ENCODE data around the gene STAMBP.
A peak's percentile ranks its signal among the peaks of the same experiment; 100 is the strongest.

Gene STAMBP

DNA sequence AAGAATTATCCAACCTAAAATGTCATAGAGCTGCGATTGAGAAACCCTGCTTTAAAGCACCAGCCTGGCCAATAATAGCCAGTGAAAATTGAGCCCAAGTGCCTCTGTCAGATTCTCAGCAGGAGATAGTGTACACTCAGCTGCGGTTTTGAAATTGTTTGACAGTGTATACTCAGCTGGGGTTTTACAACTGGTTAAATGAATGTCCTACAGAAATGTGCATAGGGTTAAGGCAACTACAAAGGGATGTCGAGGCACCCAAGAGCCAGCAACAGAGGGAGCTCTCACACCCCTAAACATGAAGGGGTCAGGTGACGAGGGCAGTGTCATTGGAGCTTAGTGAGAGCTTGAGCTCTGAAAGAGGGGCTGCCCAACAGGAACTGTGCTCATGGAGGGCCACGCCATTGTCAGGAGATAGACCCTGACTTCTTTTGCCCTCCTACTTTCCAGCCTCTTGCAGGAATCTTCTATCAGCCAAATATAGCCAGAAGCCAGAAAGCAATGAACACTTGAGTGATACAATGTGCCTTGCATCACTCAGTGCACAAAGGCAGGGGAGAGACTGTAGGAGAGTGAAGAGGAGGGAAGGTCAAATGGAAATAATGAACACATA lies 79.2 kb downstream of the STAMBP start:
- no peak for DNase-seq (ENCODE audit: low read depth)

DNA sequence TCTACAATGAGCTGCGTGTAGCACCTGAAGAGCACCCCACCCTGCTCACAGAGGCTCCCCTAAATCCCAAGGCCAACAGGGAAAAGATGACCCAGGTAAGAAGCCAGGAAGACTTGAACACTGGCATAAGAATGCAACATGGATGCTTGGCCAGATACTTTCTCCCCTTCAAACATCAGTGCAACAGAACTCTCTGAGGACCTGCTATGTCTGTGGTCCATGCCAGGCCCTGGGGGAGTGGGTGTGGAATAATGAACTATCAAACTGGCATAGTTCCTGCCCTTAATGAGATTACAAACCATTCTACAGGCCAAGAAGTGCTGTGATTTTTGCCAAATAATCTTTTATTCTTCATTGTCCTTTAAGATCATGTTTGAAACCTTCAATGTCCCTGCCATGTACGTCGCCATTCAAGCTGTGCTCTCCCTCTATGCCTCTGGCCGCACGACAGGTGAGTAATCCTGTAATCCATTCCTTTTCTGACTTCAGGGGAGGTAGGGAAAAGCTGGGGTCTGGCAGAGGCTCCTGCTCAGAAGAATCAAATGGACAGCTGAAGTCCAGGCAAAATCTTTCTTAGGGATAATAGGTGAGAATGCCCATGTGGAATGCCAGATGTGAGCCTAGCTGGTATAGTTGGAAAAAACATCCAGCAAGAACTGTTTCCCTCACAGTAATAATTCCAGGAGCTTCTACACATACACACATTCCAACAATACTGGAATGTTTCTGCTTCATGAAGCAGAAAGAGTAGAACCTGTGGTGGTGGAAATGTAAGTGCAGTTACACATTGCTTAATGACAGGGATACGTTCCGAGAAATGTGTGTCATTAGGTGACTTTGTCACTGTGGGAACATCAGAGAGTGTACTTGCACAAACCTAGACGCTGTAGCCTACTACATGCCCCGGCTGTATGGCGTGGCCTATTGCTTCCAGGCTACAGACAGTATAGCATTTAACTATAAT lies 80.2 kb downstream of the STAMBP start:
- no peak for DNase-seq (ENCODE audit: low read depth)

DNA sequence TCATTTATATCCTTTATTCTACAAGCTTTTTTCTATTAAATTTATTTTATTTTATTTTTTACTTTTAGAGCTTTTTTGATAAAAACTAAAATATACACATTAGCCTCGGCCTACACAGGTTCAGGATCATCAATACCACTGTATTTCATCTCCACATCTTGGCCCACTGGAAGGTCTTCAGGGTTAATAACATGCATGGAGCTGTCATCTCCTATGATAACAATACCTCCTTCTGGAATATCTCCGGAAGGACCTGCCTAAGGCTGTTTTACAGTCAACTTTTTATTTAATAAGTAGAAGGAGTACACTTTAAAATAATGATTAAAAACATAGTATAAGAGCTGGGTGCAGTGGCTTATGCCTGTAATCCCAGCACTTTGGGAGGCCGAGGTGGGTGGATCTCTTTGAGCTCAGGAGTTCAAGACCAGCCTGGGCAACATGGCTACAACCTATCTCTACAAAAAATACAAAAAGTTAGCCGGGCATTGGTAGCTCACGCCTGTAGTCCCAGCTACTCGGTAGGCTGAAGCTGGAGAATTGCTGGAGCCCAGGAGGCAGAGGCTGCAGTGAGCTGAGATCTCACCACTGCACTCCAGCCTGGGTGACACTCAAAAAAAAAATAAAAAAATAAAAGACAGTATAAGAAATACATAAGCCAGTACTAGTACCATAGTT lies 82.2 kb downstream of the STAMBP start:
- no peak for DNase-seq (ENCODE audit: low read depth)

DNA sequence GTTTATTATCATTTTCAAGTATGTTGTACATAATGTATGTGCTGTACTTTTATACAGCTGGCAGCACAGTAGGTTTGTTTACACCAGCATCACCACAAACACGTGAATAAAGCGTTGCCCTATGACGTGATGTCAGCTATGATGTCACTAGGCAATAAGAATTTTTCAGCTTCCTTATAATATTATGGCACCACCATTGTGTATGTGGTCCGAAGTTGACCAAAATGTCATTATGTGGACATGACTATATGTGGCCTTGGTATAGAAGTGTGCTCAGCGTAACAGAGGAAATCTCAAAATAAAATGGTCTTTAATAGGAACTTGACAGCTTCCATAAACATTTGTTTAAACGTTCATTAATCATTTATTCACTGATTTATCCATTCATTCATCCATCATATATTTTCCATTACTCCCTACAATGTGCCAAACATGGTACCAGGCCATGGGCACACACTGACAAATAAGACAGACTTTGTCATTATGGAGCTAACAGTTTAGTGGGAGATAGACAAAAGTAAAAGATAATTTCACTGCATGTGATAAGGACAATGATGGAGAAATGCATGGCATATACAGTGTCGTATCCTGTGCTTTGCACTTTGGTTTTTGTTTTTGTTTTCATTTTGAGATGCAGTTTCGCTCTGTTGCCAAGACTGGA lies 82.9 kb downstream of the STAMBP start:
- DNase-seq (ENCODE audit: low read depth): no peak

DNA sequence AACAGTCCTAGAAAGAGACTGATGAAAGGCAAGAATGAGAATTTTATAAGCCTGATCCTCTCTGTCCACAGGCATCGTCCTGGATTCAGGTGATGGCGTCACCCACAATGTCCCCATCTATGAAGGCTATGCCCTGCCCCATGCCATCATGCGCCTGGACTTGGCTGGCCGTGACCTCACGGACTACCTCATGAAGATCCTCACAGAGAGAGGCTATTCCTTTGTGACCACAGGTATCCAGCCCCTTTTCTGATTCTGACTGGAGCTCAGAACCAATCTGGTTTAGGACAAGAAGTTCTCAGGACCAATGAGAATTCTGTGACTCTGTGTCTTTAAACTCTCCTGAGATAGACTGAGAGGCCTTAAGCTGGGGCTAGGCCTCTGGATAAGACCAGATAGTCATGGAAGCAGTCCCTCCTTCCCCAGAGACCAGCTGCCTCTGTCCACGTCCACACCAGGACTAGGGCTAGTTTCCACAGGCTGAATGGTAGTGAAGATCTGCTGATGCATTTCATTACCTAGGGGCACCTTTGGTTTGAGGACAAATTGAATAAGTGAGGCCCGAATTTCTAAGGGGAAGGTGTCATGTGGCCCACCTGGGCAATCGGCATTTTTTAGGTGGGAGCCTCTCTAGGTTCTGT lies 84.8 kb downstream of the STAMBP start:
- DNase-seq (ENCODE audit: low read depth): no peak

DNA sequence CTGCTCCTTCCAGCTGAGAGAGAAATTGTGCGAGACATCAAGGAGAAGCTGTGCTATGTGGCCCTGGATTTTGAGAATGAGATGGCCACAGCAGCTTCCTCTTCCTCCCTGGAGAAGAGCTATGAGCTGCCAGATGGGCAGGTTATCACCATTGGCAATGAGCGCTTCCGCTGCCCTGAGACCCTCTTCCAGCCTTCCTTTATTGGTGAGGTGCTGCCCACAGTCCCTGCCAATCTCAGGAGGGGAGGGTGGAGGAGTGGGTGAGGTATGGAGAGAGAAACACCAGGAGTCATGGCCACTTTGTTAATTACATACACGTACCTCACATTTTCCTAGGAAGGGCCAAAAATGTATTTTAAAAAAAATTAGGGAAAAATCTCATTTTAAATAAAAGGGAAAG lies 85.9 kb downstream of the STAMBP start:
- no peak for DNase-seq (ENCODE audit: low read depth)

DNA sequence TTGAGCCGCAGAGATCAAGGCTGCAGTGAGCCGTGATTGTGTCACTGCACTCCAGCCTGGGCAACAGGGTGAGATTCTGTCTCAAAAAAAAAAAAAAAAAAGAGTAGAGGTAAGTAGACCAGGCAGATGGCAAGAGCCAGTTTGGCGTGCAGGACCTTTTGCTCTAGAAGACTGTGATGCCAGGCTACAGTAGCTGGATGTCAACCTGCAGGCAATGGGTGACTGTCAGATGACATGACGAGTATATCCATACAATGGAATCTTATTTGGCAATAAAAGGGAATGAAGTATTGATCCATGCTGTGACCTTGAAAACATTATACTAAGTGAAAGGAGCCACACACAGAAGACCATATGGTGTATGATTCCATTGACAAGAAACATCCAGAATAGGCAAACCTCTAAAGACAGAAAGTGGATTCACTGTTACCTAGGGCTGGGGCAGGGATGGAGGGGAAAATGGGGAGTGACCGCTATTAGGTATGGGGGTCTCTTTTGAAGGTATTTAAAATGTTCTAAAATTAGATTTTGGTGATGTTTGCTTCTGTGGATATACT lies 86.8 kb downstream of the STAMBP start:
- DNase-seq (ENCODE audit: low read depth): no peak

DNA sequence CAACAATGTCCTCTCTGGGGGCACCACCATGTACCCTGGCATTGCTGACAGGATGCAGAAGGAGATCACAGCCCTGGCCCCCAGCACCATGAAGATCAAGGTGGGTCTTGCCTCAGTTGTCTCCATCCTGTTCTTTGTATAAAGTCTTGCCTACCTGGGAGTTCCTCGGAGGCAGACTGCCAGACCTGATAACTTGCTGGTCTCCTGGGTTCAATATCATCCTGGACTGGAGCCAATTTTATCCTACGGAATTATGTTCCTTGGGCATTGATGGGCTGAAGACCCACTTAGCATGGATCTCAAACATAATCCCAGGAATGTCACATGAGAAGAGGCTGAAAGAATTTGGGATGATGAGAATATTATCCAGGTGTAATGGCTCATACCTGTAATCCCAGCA lies 87.9 kb downstream of the STAMBP start:
- no peak for DNase-seq (ENCODE audit: low read depth)

DNA sequence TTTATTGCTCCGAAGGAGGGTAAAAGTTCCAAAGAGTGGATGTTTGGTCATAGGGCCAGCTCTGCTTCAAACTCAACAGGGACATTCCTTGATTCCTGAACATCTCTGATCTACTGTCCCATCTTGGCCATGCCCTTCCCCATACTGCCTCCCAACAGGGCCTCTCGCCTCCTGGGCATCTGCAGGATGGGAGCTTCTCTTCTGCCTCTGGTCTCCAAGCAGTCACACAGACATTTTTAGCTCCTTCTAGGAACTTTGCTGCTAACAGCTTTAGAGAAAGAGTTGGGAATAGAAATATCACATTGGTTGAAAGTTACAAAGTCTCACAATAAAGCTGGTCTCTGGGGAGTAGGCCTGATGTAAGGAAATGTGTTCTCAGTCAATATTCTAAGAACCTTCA lies 88.5 kb downstream of the STAMBP start:
- no peak for DNase-seq (ENCODE audit: low read depth)

DNA sequence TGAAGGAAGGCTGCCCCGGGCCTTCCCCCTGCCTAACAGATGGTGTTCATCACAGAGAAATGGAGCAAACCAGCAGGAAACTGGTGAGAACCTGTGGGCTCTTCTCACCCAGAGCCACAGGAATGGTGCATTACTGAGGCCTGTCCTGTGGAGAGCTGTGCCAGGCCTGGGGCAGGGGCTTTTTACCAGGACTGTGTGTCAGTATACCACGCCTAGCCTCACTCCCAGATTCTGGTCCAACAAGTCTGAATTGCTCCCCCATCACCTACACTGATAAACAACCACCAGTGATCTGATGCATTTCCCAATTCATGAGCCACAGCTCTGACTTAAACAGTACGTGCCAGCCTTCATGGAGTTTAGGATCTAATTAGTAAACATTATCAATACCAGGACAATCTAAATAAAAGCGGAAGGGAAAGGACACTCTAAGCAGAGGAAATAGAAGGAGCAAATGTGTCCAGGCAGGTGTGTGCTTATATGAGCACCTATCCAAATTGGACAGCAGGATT lies 89.0 kb downstream of the STAMBP start:
- no peak for DNase-seq (ENCODE audit: low read depth)

DNA sequence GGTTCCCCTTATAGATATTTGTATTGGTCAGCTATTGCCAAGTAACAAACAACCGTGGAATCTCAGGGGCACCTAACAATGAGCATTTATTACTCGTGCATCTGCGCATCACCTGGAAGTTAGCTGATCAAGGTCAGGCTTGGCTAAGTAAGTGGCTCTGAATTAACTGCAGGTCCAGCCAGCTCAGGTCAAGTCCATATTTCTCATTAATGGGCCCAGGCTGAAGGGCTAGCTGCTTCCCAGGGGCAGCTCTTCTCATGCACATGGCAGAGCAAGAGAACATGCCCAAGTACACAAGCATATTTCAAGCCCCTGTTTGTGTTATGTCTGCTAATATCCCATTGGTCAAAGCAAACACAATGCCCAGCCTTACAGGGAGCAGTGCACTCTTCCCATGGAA lies 90.1 kb downstream of the STAMBP start:
- DNase-seq (ENCODE audit: low read depth): no peak

DNA sequence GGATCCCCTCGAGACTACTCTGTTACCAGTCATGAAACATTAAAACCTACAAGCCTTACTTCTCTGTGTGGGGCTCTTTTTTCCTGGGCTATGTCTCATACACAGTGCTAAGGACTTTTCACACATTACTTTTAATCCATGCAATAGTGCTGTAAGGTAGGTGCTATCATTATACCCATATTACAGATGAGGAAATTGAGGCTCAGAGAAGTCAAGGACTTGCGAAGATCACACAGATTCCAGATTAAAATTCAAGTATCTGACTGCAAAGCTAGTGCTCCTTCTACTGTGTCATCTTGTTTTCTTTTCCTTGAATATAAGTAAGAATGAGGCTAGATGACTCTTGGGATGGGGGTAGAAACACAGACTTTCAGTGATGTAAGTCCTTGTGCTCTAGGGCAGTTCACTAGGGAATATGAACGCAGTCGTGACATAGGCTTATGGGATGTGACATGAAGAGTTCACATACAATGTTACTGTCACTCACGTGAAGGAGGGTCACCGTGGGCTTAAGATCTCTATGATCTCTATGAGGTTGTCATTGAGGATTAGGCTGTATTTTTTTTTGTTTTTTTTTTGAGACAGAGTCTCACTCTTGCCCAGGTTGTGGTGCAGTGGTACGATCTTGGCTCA lies 91.0 kb downstream of the STAMBP start:
- DNase-seq (ENCODE audit: low read depth): no peak

DNA sequence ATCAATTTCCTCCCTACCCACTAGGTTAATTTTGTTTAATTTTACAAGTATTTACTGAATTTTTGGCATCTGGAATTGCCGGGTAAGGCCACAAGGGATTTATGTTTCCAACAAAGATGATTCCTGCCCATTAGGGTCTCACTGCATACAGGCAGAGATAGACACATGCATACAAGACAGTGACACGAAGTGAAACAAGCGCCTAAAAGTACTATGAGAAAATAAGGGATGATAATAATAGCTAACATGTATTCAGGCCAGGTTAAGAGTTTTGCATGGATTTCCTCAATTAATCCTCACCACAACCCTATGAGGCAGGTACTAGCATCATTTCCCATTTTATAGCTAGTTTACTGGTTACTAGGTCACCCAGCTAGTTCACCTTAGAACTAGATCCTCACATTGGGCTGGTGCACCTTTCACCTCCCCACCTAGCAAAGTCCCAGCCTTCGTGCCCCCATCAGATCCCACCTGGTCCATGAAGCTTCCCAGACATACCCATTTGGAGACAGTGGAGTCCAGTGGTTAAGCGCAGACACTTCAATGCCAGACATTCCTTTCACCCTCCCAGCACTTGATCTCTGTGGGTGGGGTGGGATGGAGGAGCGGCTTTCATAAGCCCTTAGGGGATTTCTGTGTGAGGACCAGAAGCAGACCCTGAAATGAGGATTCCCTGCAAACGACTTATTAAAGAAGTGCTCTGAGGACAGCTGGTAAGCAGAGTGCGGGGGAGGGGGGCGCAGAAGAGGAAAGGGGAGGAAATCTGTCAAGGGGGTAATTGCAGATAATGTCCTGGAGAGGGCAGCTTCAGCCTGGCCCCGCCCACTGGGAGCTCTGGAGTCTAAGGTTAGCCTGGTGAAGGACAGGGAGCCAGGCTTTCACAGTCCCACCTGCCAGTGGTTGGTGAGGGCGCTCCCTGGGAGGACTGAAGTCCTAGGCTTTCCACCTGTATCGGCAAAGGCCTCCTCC lies 92.1 kb downstream of the STAMBP start:
- DNase-seq (ENCODE audit: low read depth): peak; percentile 29

DNA sequence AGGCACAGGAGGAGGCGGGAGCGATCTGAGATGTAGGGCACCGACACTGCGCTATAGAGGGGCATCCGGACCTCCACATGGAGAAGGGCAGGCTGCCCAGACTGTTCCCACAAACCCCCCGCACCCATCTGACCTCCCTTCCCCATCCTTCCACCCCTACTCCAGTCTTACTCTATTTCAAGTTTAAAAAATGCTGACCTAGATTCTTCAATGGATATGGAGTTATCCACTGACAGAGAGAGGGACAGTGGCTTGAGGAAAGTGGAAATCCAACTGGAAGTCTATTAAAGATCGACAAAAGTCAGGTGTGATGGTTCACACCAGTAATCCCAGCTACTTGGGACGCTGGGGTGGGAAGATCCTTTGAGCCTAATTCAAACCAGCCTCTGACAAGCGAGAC lies 92.8 kb downstream of the STAMBP start:
- no peak for DNase-seq (ENCODE audit: low read depth)

DNA sequence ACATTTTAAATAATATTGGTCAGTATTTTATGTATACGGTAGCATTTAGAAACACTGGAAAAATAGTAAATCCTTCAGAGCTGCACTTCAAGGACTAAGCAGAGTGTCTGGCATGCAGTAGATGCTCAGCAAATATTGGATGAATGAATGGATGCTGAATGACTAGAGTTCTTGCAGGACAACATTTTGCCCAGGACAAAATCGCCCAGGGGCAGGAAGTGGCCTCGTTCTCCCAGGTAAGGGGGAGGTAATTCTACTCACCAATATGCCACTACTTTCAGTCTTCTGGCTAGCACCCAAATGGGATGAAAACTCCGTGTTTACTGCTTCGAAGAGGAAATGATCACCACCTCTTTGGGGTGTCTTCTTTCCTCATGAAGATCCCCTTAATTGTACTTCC lies 93.9 kb downstream of the STAMBP start:
- DNase-seq (ENCODE audit: low read depth): no peak
